ENCODE measurements around the gene ELOVL6. TPM values are rescaled to one million over a fixed set of nuclear protein-coding genes. Genes with fewer than 3 reads are reported as not detected.
A peak's percentile ranks its signal among the peaks of the same experiment; 100 is the strongest.

The ELOVL6 gene
- total and polyA plus RNA-seq, 2 experiments from 2014 or later, result 12.8 to 18.1 TPM

DNA sequence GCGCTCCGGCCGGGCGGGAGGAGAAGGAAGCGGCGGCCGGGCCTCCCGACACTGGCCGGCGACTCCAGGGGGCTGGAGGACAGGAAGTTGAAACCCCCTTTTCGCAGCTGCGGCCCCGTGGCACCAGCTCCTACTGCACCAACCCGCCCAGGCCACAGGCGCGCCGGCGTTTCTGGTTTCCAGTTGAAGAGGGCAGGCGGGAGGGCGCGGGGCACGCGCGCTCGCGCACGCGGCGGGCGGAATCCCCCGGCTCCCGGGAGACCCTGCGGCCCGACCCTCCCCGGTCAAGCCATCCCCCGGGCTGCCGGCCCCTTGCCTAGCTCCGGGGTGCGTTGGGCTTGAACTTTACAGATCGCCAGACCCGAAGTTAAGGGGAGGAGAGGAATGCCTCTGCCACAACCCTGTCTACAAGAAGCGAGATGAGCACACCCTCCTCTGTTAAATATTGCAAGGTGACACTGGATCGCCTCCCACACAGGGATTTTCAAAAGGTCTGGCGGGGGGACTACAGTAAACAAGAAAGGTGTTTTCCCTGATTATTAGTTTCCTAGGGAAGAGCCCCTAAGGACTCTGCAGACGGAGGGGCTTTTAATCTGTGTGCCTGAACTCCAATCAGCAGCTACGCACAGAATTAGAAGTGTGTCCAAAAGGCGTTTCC, 1.4 kb downstream of the ELOVL6 start:
- Histone ChIP-seq H3K4me1 (ENCODE audit: insufficient read depth) (peaks cover 33% of the 10 kb centered on the region), H3K36me3 (replicated peaks; ENCODE audit: insufficient read depth, low read depth) (no peaks in the 10 kb centered on the region), H4K20me1 (ENCODE audit: insufficient read depth, poor library complexity, severe bottlenecking) (no peaks in the 10 kb centered on the region), H3K4me2 (peak overlapping the region; percentile 93), H3K4me3 (peak overlapping the region; percentile 95), H3K27ac (peak overlapping the region; percentile 94), H3K9me2 (replicated peaks; ENCODE audit: insufficient read depth) (no peaks in the 10 kb centered on the region), H3K27me3 (no peaks in the 10 kb centered on the region), H3K79me2 (peaks cover 28% of the 10 kb centered on the region), H2AFZ (peak overlapping the region; percentile 98), H3K9me3 (ENCODE audit: low read depth) (no peaks in the 10 kb centered on the region)
- no peak for DNase-seq (ENCODE audit: low spot score)
- WGBS (ENCODE audit: low lambda C conversion rate, missing lambda C conversion rate), result 2% methylated on average over 30 of the region's 47 CpGs
- no peak for TF ChIP-seq EZH2 (IDR thresholded peaks at IDR 0.05; ENCODE audit: borderline replicate concordance)
- TF ChIP-seq, protein P1, sequence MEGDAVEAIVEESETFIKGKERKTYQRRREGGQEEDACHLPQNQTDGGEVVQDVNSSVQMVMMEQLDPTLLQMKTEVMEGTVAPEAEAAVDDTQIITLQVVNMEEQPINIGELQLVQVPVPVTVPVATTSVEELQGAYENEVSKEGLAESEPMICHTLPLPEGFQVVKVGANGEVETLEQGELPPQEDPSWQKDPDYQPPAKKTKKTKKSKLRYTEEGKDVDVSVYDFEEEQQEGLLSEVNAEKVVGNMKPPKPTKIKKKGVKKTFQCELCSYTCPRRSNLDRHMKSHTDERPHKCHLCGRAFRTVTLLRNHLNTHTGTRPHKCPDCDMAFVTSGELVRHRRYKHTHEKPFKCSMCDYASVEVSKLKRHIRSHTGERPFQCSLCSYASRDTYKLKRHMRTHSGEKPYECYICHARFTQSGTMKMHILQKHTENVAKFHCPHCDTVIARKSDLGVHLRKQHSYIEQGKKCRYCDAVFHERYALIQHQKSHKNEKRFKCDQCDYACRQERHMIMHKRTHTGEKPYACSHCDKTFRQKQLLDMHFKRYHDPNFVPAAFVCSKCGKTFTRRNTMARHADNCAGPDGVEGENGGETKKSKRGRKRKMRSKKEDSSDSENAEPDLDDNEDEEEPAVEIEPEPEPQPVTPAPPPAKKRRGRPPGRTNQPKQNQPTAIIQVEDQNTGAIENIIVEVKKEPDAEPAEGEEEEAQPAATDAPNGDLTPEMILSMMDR (IDR thresholded peaks at IDR 0.05; ENCODE audit: poor library complexity), result no peak
- no peak for TF ChIP-seq EZH2phosphoT487 (IDR thresholded peaks at IDR 0.05; ENCODE audit: low read depth, severe bottlenecking, unreplicated experiment)

DNA sequence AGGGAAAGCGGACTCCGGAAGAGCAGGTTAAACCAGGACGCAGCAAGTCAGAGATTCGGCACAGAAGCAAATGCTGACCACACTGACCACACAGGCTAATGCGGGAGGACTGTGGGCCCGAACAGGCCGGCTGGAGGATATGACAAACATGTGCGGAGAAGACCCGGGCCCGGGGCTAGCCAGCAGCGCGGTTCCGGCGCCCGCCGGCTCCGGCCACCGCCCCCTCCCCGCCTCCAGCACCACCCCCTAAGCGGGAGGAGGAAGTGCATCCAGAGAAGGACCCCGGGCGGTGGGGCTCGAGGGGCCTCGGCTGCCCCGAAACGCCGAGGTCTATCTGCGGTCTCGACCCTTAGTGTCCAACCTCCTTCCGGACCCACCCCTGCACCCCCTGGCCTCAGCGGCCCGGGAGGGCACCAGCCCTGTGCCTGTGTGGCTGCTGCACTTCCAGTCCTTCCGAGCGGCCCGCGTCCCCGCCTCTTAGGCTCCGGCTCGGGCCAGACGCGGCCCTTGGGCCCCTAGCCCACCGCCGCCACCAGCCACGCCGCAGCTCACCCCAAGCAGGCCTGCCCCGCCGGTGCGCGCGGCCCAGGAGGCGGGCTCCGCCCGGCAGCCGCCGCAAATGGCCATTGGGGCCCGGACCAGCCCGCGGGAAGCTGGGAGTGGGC, 2.1 kb downstream of the ELOVL6 start:
- DNase-seq (ENCODE audit: low spot score), result peak; percentile 74
- Histone ChIP-seq H3K79me2 (peaks cover 34% of the 10 kb centered on the region), H3K4me3 (peak overlapping the region; percentile 95), H2AFZ (peak overlapping the region; percentile 98), H3K4me2 (peak overlapping the region; percentile 93), H3K27me3 (no peaks in the 10 kb centered on the region), H3K36me3 (replicated peaks; ENCODE audit: insufficient read depth, low read depth) (no peaks in the 10 kb centered on the region), H4K20me1 (ENCODE audit: insufficient read depth, poor library complexity, severe bottlenecking) (no peaks in the 10 kb centered on the region), H3K9me3 (ENCODE audit: low read depth) (no peaks in the 10 kb centered on the region), H3K9me2 (replicated peaks; ENCODE audit: insufficient read depth) (no peaks in the 10 kb centered on the region), H3K4me1 (ENCODE audit: insufficient read depth) (peaks cover 33% of the 10 kb centered on the region), H3K27ac (peak overlapping the region; percentile 94)
- under 1% methylated on average over 34 of the region's 58 CpGs for WGBS (ENCODE audit: low lambda C conversion rate, missing lambda C conversion rate)
- TF ChIP-seq EZH2phosphoT487 (IDR thresholded peaks at IDR 0.05; ENCODE audit: low read depth, severe bottlenecking, unreplicated experiment) (no peak), EZH2 (IDR thresholded peaks at IDR 0.05; ENCODE audit: borderline replicate concordance) (no peak)

DNA sequence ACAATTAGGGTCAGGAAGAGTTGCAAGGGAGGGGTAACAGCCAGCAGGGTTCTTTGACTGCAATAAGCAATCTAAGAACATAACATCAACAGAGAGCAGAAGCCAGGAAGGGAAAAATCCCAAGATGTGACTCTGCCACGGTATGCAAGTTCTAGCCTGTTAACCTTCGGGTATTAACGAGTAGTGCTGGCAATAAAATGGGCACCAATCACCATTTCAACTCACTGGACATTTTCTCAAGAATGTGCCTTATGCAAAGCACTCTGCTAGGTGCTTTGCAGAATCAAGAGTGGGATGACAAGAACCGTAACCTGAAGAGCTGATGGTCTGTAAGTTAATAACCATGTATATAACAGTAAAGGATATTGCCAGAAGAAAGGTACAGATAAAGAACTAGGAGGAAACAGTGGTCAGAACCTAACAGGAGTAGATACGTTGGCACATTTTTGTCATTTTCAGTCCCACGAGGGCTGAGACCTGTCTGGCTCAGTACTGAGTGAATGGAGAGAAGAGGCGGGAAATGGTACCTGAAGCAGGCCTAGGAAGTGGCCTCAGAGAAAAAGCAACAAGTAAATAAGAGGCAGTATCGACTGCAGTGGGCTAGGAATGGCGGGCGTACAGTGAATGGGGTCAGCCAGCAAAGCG, 2.7 kb downstream of the ELOVL6 start:
- peak overlapping the region; percentile 98 for H2AFZ ChIP-seq
- H3K27me3 ChIP-seq, result no peaks in the 10 kb centered on the region
- DNase-seq (ENCODE audit: low spot score), result no peak
- peaks cover 40% of the 10 kb centered on the region for H3K79me2 ChIP-seq
- peak overlapping the region; percentile 93 for H3K4me2 ChIP-seq
- H4K20me1 ChIP-seq (ENCODE audit: insufficient read depth, poor library complexity, severe bottlenecking), result no peaks in the 10 kb centered on the region
- no peak for TF ChIP-seq EZH2phosphoT487 (IDR thresholded peaks at IDR 0.05; ENCODE audit: low read depth, severe bottlenecking, unreplicated experiment)
- no peak for TF ChIP-seq EZH2 (IDR thresholded peaks at IDR 0.05; ENCODE audit: borderline replicate concordance)
- TF ChIP-seq, protein P1 (IDR thresholded peaks at IDR 0.05; ENCODE audit: poor library complexity), result no peak
- no peaks in the 10 kb centered on the region for H3K9me3 ChIP-seq (ENCODE audit: low read depth)
- H3K4me3 ChIP-seq, result peak overlapping the region; percentile 95
- peaks cover 33% of the 10 kb centered on the region for H3K4me1 ChIP-seq (ENCODE audit: insufficient read depth)
- no peaks in the 10 kb centered on the region for H3K9me2 ChIP-seq (replicated peaks; ENCODE audit: insufficient read depth)
- peak overlapping the region; percentile 94 for H3K27ac ChIP-seq
- WGBS (ENCODE audit: low lambda C conversion rate, missing lambda C conversion rate), result 28% methylated on average over 11 of the region's 11 CpGs
- H3K36me3 ChIP-seq (replicated peaks; ENCODE audit: insufficient read depth, low read depth), result no peaks in the 10 kb centered on the region

Data from hepatocyte (in vitro differentiated cells).